HG02571 (cell line): Measurements from ENCODE around the gene PCED1B.
"Not testable (repeated sequence)": the region's sequence is repeated elsewhere in the genome, so short reads cannot be mapped to it uniquely, and the experiment has no call there.

Source experiments
- ATAC-seq: cut with Tn5 transposase; IDR thresholded peaks from one replicate; pipeline ENCODE4 v1.9.1; 2021; ENCODE audit warnings: mild to moderate bottlenecking, moderate library complexity; ENCODE audit not compliant: unreplicated experiment

The PCED1B gene

DNA sequence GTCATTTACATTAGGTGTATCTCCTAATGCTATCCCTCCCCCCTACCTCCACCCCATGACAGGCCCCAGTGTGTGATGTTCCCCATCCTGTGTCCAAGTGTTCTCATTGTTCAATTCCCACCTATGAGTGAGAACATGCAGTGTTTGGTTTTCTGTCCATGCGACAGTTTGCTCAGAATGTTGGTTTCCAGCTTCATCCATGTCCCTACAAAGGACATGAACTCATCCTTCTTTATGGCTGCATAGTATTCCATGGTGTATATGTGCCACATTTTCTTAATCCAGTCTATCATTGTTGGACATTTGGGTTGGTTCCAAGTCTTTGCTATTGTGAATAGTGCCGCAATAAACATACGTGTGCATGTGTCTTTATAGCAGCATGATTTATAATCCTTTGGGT is 37.9 kb downstream of the PCED1B start:
- ATAC-seq, result not testable (repeated sequence)

DNA sequence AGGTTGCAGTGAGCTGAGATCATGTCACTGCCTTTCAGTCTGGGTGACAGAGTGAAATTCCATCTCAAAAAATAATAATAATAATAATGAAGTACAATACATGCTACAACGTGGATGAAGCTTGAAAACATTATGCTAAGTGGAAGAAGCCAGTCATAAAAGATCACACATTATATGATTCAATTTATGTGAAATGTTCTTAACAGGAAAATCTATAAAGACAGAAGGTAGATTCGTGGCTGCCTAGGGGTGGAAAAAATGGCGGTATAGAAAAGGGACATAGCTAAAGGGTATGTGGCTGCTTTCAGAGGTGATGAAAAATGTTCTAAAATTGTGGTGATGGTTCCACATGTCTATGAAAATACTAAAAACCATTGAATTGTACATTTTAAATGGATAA is 41.3 kb downstream of the PCED1B start:
- ATAC-seq, result no peak

DNA sequence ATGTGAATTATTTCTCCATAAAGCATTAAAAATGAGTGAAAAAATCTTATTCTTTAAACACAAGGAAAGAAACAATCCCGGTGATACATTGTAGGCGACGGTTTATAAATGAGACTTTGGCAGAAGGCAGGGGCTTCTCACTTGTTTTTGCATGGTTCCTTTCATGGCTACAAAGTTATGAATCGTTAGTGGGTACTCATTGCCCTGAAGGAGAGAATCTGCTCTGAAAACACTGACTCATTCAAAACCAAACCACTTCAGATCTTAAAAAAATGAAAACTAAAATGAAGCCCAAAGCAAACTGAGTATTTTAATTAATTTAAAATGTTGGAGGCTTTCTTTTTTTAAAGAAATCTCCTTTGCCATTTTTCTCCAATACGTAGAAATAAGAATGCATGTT is 41.7 kb downstream of the PCED1B start:
- ATAC-seq, result no peak

DNA sequence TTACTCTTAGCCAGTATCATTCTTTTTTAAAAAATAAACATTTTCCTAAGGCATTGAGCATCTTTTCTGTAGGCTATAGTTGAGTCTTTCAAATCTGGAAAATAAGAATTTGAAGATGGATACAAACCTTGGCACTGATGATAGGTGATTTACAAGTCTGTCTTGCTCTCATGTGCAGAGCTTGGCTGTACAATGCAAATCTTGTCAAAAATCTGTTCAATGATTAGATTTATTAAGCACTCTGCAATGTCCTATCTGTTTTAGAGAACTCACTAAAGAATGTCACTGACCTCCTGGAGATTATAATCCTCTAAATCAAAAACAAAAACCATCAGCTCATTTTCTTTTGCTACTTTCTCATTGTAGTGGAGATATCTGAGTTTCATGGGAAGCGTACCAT is 43.2 kb downstream of the PCED1B start:
- no peak for ATAC-seq

DNA sequence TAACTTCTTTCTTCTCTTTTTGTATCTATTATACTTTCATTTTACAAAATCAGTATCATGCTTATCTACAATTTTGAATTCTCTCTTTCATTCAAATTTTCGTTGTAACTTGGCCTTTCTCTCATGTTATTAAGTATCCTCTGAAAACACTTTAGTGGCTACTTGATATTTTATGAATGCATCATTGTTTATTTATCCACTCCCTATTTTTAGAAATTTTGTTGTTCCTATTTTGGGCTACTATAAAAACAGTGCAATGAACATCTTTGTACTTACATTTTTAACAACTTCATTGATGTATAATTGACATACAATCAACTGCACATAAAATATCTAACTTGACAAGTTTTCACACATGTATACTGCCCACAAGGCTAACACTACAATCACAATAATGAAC is 44.3 kb downstream of the PCED1B start:
- no peak for ATAC-seq

DNA sequence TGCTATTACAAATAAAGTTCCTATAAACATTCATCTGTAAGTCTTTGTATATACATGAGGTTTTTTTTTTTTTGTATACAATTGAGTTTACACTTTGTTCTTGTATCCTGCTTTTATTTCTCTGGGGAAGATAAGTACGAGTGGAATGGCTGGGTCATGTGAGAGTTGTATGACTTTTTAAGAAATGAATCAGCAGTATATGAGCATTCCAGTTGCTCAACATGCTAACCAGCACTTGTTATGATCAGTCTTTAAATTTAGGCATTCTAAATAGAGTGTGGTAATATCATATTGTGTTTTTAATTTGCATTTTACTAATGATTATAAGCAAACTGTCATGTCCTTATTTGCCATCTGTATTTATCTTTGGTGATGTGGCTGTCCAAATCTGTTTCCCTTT is 45.0 kb downstream of the PCED1B start:
- ATAC-seq, result no peak

DNA sequence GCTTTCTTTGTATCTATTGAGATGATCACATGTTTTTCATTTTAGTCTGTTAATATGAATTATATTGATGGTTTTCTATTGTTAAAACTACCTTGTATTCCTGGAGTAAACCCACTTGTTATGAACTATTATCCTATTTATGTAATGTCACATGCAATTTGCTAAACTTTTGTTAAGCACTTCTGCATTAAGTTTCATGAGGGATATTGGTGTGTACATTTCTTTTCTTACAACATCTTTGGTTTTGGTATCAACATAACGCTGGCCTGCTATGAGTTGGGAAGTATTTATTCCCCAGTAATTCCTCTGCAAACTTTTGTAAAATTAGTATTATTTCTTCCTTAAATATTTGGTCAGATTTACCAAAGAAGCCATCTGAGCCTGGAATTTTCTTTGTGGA is 46.8 kb downstream of the PCED1B start:
- ATAC-seq, result no peak

DNA sequence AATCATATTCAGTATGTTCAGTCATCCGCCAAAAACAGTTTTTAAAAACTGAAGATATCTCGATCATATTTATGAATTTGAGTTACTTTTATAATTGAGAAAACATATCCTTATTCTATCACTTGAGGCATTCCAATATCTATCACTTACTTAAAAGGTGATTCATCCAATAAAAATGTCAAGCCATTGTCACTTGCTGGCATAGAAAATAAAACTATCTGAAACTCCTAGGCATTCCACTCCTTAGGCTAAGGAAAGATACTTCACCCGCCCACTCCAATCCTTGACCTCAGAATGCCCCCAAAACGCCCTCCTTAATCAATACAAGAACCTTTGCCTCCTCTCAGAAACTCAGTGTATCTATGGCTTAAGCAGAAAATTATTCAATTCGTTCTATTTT is 51.6 kb downstream of the PCED1B start:
- no peak for ATAC-seq

DNA sequence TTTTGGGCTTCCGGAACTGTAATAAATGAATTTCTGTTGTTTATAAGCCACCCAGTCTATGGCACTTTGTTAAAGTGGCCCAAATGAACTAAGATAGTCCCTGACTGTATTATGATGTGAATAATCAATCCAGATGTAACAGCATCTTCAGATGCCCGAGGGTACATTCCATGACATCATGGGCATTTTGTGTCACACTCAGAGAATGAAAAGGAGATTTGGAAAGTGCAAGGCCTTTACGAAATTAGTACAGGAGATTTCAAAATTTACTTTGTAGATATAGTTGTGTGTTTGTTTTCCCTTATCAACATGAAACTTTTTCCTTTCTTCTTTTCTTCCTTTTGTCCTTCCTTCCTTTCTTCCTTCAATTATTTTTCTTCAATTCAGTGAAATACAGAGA is 54.6 kb downstream of the PCED1B start:
- no peak for ATAC-seq

DNA sequence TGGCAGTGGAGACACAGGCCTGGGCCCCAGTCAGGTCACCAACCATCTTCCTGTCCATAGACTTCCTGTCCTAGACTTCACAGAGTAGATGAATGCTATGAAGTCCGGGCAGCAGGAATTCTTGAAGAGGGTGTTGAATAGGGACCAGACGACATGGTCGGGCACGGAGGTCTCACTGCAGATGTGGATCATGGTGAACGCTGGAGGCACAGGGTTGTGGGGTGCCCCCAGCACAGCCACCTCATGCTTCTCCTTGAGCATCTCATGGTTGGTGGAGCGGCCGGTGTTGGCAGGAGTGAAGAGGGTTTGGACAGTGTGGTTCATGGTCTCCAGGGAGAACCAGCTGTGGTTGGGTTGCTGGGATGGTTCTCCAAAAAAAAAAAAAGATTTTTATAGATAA is 56.2 kb downstream of the PCED1B start:
- ATAC-seq, result no peak

DNA sequence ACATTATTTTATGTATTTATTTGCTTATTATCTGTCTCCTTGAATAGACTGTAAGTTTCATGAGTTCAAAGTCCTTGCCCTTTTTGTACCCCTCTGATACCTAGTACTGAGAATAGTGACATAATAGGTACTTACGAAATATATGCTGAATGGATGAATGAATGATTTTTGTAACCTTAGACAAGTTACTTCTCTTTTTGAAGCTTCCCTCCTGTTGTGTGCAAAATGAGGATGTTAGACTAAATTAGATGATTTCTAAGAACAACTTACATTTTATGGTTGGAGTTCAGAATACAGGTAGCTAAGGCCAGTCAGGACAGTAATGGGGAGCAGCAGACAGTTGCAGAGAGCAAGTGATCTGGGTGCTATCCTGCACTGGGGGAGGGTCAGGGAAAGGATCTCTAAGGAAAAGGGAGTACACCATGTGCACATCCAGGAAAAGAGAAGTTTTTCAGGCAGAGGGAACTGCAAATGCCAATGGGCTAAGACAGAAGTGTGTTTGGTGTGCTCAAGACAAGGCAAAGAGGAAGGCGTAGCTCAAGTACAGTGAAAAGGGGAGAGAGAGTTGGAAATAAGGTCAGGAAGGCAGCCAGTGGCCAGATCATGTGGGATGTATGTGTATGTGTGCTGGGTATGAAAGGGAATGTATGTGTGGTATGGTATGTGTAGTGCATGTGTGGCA is 59.7 kb downstream of the PCED1B start:
- no peak for ATAC-seq

DNA sequence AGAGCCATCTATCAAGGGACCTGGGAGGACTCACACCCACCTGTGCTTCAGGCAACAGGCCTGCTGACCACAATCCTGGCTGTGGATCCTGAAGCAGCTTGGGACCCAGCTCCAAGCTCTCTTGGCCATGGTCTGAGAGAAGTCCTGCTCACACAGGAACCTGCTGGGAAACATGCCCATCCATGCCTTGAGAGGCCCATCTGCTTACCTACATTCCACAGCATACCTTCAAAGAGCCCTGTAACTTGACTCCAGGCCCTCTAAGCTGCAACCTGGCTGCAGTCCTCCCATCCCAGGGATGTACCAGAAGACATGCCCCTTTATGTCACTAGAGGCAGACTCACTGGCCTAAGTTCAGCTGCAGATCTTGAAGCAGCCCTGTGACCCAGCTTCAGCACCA is 62.0 kb downstream of the PCED1B start:
- ATAC-seq, result no peak

DNA sequence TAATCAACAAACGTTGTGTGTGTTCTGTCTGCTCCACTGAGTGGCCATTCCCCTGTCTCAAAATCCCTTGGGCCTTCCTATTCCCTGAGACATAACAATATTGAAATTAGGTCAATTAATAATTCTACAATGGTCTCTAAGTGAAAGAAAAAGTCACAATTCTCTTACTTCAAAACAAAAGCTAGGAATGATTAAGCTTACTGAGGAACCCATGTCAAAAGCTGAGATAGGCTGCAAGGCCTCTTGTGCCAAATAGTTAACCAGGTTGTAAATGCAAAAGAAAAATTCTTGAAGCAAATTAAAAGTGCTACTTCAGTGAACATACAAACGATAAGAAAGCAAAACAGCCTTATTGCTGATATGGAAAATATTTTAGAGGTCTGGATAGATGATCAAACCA is 65.3 kb downstream of the PCED1B start:
- no peak for ATAC-seq

DNA sequence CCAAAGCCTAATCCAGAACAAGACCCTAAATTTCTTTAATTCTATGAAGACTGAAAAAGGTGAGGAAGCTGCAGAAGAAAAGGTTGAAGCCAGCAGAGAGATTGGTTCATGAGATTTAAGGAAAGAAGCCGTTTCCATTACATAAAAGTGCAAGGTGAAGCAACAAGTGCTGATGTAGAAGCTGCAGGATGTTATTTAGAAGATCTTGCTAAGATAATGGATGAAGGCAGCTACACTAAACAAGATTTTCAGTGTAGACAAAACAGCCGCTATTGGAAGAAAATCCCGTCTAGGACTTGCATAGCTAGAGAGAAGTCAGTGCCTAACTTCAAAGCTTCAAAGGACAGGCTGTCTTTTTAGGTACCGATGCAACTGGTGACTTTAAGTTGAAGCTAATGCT is 65.8 kb downstream of the PCED1B start:
- ATAC-seq, result no peak

DNA sequence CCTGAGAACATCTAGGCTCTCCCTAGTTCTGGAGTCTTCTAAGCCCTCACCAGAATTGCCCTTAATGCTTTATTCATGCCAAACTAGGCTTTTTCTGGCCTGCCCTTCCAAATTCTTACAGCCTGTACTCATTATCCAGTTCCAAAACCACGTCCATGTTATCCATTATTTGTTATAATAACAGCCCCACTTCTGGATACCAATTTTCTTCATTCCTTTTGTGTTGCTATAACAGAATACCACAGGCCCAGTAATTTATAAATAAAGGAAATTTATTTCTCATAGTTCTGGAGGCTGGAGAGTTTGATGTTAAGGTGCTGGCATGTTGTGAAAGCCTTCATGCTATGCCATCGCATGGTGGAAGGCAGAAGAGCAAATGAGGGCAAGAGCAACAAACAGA is 68.3 kb downstream of the PCED1B start:
- no peak for ATAC-seq

DNA sequence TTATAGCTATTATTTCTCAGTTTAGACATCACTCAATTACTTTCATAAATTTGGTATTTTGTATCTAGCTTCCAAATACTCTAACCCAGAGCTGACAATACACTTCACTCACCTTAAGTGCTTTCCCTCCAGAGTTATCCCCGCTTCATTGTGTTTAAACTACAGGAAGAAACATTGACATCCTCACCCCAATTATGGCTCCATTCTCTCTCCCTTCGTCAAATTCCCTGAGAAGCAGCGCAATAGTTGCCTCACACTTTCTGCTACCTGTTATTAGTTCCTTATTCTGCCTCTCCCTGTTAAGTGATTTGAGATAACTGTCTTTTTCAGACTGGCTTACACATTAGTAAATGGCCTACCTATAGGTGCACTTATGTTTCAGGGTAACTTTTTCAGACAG is 69.7 kb downstream of the PCED1B start:
- no peak for ATAC-seq

DNA sequence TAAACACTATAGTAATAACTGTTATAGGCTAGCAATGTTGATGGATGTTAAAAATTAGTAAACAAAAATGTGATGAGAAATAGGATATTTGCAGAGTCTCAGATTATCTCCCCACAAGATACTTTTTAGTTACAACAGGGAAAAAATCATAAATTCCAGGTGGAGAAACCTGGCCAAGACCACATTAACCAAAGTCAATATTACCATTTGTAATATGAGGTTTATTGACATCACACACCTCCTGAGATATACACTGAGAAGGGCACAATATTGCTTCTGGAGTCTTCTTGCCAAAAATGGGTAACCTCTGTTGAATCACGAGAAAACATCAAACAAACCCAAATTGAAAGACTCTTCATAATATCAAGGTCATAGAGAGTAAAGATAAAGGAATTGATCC is 72.7 kb downstream of the PCED1B start:
- no peak for ATAC-seq

DNA sequence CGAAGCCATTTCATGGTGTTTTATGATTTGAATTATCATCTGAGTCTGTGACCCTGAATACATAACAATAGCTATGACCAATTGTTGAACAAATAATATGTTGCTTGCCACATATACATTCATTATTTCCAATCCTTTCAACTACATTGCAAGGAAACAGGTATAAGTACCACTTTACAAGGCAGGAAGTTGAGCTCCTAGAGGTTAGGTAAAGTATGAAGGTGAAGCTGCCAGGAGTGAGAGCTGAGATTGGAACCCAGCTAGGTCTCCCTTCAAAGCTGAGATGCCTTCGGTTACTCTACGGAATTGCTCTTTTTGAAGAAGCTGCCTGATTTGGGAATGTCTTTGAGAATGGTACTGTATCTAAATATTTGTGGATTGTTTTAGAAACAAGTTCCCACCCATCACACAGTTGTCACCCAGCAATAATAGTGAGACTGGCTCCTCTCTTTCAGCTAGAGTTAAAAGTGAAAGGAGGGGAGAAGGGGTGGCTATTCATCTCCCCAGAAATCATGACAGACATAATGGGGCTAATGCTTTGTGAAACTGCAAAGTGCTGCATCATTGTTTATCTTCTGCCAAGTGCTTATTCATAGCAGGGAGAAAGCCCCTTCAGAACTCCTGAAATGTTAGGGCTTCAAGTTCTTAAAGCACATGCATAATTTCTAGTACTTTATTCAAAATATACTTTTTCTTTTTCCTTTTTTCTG is 76.2 kb downstream of the PCED1B start:
- ATAC-seq, result no peak

DNA sequence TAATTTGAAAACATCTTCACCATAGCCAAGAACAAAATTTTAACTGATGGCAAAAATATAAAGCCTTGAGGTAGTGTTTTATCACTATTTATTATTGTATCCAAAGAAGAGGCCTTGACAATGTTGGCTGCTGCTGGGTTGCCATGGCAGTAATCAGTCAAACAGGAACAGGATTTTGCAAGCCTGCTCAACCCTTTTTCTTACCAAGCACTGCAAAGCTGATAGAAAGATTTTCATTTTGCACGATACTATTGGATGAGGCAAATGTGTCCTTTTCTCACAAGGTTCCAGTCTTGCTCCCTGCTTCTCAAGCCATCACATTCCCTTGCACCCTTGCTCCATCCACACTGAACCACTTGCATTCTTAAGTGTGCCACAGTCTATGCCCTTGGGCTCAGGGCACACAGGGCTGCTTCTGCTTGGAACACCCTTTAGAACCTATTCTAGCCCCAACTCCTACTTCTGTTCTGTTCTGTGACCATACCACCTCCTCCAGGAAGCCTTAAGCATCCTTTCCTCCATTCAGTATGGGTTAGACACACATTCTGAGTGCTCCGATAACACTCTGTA is 76.8 kb downstream of the PCED1B start:
- no peak for ATAC-seq

DNA sequence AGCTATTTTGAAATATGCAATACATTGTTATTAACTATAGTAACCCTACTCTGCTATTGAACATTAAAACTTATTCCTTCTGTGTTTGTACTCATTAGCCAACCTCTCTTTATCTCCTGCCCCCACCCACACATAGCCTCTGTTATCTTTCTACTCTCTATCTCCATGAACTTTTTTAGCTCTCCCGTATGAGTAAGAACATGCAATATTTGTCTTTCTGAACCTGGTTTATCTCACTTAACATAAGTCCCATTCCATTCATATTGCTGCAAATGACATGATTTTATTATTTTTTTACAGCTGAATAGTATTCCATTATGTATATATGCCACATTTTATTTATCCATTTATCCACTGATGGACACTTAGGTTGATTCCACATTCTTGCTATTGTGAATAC is 79.4 kb downstream of the PCED1B start:
- no peak for ATAC-seq

DNA sequence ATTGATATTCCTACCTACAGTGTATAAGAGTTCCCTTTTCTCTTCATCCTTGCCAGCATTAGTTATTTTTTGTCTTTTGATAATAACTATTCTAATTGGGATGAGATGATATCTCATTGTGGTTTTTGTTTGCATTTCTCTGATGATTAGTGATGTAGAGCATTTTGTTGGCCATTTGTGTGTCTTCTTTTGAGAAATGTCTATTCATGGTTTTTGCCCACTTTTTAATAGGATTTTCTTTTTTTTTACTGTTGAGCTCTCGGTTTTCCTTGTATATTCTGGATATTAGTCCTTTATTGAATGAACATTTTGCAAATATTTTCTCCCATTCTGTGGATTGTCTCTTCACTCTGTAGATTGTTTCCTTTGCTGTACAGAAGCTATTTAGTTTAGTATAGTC is 79.9 kb downstream of the PCED1B start:
- ATAC-seq, result no peak
